ENCODE measurements around the gene TCF25.

TCF25 gene

DNA sequence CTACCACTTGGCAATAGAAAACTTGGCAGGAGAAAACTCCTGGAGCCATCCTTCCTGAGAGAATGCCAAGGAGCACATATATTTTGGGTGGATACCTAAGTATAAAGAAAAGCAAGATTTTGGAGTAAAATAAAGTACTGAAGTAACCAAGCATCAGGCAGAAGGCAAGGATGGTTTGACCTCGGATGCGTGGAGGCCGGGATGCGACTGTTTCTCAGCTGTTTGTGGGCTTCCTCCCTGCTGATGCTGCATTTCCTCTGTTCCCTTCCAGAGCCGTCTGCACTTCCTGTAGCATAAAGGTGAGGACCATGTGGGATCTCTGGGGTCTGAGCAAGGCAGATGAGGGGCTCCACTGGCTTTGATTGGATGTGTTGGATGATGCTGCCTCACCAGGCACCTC is 5.5 kb upstream of the TCF25 start:
- POLR2A ChIA-PET: no interaction called here
- no peaks in the 10 kb centered on the region for H3K4me1 ChIP-seq (ENCODE audit: control insufficient read depth, insufficient read depth, low read length)
- H3K36me3 ChIP-seq (ENCODE audit: control insufficient read depth in 2 of 2, insufficient read depth in 1 of 2, low read length in 2 of 2): peaks cover 0 to 46% of the 10 kb centered on the region in 2 experiments; a peak in 2 of 3 replicates

DNA sequence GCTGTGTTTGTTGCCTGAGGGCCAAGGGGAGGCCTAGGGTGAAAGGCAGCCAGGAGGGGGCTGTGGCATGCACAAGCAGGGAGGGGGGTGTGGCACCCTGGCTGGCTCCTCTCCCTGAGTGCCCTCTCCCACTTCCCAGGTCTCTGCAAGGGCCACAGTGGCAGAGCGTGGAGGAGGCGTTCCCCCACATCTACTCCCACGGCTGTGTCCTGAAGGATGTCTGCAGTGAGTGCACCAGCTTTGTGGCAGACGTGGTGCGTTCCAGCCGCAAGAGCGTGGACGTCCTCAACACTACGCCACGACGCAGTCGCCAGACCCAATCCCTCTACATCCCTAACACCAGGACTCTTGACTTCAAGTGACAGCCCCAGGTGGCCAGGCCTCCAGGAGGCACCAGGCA is 3.5 kb upstream of the TCF25 start:
- CTCF ChIA-PET: interaction anchor here (4.0 kb wide), 1 partner anchor 9 kb away, joined by 34 read pairs; no protein-coding TSS in a partner anchor

More for the DNA sequence above, 5.5 kb upstream of the TCF25 start:
- Histone ChIP-seq H3K27ac (ENCODE audit: extremely low read depth, low read depth, low read length) (no peak overlapping the region), H3K4me3 (ENCODE audit: low read depth, low read length) (no peak overlapping the region), H3K9me3 (ENCODE audit: control insufficient read depth, insufficient read depth, low read depth, low read length) (no peaks in the 10 kb centered on the region)
- CTCF ChIA-PET: interaction anchor here (0.7 kb wide), 1 partner anchor 26 kb away, joined by 3 read pairs; no protein-coding TSS in a partner anchor
- TF ChIP-seq, protein P1, sequence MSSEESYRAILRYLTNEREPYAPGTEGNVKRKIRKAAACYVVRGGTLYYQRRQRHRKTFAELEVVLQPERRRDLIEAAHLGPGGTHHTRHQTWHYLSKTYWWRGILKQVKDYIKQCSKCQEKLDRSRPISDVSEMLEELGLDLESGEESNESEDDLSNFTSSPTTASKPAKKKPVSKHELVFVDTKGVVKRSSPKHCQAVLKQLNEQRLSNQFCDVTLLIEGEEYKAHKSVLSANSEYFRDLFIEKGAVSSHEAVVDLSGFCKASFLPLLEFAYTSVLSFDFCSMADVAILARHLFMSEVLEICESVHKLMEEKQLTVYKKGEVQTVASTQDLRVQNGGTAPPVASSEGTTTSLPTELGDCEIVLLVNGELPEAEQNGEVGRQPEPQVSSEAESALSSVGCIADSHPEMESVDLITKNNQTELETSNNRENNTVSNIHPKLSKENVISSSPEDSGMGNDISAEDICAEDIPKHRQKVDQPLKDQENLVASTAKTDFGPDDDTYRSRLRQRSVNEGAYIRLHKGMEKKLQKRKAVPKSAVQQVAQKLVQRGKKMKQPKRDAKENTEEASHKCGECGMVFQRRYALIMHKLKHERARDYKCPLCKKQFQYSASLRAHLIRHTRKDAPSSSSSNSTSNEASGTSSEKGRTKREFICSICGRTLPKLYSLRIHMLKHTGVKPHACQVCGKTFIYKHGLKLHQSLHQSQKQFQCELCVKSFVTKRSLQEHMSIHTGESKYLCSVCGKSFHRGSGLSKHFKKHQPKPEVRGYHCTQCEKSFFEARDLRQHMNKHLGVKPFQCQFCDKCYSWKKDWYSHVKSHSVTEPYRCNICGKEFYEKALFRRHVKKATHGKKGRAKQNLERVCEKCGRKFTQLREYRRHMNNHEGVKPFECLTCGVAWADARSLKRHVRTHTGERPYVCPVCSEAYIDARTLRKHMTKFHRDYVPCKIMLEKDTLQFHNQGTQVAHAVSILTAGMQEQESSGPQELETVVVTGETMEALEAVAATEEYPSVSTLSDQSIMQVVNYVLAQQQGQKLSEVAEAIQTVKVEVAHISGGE (tag by site-specific recombination; conservative IDR thresholded peaks at IDR 0.05; ENCODE audit: low read depth): no peak
- TF ChIP-seq SETDB1 (IDR thresholded peaks at IDR 0.05; ENCODE audit: insufficient read length, low read length): peak; percentile 64

DNA sequence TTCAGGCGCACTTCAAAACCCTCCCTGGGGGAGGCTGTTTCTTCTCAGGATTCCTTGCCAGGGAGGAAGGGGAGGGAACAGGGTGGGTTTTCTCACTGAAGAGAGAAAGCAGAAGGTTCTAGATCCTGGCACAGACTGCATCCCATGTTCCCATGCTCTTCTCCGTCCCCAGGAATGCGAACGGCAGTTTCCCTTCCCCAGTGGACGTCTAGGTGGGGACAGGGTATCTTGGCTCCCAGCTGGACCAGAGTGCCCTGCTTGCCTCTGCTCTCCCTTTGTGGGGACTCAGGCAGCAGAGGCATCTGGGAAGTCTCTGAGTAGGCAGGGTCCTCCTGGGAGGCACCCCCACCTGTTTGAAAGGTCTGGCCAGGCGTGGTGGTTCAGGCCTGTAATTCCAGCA is 3.0 kb upstream of the TCF25 start:
- POLR2A ChIA-PET: no interaction called here
- Histone ChIP-seq H3K36me3 (ENCODE audit: control insufficient read depth in 2 of 2, insufficient read depth in 1 of 2, low read length in 2 of 2) (peaks cover 2 to 37% of the 10 kb centered on the region in 2 experiments; a peak in 2 of 3 replicates), H3K27ac (ENCODE audit: extremely low read depth, low read depth, low read length) (no peak overlapping the region), H3K4me3 (ENCODE audit: low read depth, low read length) (no peak overlapping the region), H3K4me1 (ENCODE audit: control insufficient read depth, insufficient read depth, low read length) (no peaks in the 10 kb centered on the region), H3K9me3 (ENCODE audit: control insufficient read depth, insufficient read depth, low read depth, low read length) (no peaks in the 10 kb centered on the region)
- TF ChIP-seq ZNF843 (tag by site-specific recombination; IDR thresholded peaks at IDR 0.05) (no peak), ZNF391 (tag by site-specific recombination; IDR thresholded peaks at IDR 0.05; ENCODE audit: borderline replicate concordance, low read depth) (no peak), SCRT1 (tag by site-specific recombination; IDR thresholded peaks at IDR 0.05; ENCODE audit: borderline replicate concordance) (0 out of 2 replicates have a peak, but pooled peaks have one; percentile 15), SCRT2 (tag by site-specific recombination; IDR thresholded peaks at IDR 0.05) (0 out of 2 replicates have a peak, but pooled peaks have one; percentile 20), ZNF549 (tag by site-specific recombination; IDR thresholded peaks at IDR 0.05) (no peak)
- TF ChIP-seq, protein P1 (tag by site-specific recombination; conservative IDR thresholded peaks at IDR 0.05; ENCODE audit: low read depth): no peak
- CTCF ChIA-PET: interaction anchor here (4.0 kb wide), 1 partner anchor 10 kb away, joined by 34 read pairs; no protein-coding TSS in a partner anchor

More for the DNA sequence above, 3.5 kb upstream of the TCF25 start:
- no peak overlapping the region for H3K27ac ChIP-seq (ENCODE audit: extremely low read depth, low read depth, low read length)
- TF ChIP-seq EGR2 (tag by site-specific recombination; IDR thresholded peaks at IDR 0.05; ENCODE audit: low read depth) (peak; percentile 52), ZNF324 (tag by site-specific recombination; IDR thresholded peaks at IDR 0.05) (no peak), ZFHX2 (tag by site-specific recombination; conservative IDR thresholded peaks at IDR 0.05) (peak; percentile 58), SALL2 (tag by site-specific recombination; IDR thresholded peaks at IDR 0.05; ENCODE audit: borderline replicate concordance) (no peak), ZIC2 (tag by site-specific recombination; IDR thresholded peaks at IDR 0.05) (peak; percentile 39; the same call in 1 of the 2 replicates), KLF9 (tag by site-specific recombination; IDR thresholded peaks at IDR 0.05; ENCODE audit: low read depth) (peak; percentile 45; the same call in 1 of the 2 replicates), KLF16 (tag by site-specific recombination; IDR thresholded peaks at IDR 0.05) (no peak)
- TF ChIP-seq, protein P2, sequence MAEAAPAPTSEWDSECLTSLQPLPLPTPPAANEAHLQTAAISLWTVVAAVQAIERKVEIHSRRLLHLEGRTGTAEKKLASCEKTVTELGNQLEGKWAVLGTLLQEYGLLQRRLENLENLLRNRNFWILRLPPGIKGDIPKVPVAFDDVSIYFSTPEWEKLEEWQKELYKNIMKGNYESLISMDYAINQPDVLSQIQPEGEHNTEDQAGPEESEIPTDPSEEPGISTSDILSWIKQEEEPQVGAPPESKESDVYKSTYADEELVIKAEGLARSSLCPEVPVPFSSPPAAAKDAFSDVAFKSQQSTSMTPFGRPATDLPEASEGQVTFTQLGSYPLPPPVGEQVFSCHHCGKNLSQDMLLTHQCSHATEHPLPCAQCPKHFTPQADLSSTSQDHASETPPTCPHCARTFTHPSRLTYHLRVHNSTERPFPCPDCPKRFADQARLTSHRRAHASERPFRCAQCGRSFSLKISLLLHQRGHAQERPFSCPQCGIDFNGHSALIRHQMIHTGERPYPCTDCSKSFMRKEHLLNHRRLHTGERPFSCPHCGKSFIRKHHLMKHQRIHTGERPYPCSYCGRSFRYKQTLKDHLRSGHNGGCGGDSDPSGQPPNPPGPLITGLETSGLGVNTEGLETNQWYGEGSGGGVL (tag by site-specific recombination; IDR thresholded peaks at IDR 0.05): peak; percentile 43; the same call in 1 of the 2 replicates
- no peaks in the 10 kb centered on the region for H3K9me3 ChIP-seq (ENCODE audit: control insufficient read depth, insufficient read depth, low read depth, low read length)
- H3K36me3 ChIP-seq (ENCODE audit: control insufficient read depth in 2 of 2, insufficient read depth in 1 of 2, low read length in 2 of 2): peaks cover 0 to 36% of the 10 kb centered on the region in 2 experiments; a peak in 2 of 3 replicates
- H3K4me3 ChIP-seq (ENCODE audit: low read depth, low read length): no peak overlapping the region
- no peaks in the 10 kb centered on the region for H3K4me1 ChIP-seq (ENCODE audit: control insufficient read depth, insufficient read depth, low read length)
- POLR2A ChIA-PET: no interaction called here

Measured in HEK293 (cell line).